CD4-positive, alpha-beta memory T cell (primary cell): ENCODE data around the gene NIN. TPM values are rescaled to one million over a fixed set of nuclear protein-coding genes. Genes with fewer than 3 reads are reported as not detected.

Source experiments
- CTCF ChIA-PET: fragments of 350-600 bp; sonication (Branson Sonifier 250); formaldehyde crosslinking; loops from one replicate; lab custom pipeline; 2021; ENCODE audit warnings: inconsistent platforms; ENCODE audit not compliant: partially characterized antibody; lab: Charles Lee
- POLR2A ChIA-PET: fragments of 350-600 bp; sonication (Branson Sonifier 250); formaldehyde crosslinking; loops from one replicate; lab custom pipeline; 2021; ENCODE audit not compliant: partially characterized antibody; lab: Charles Lee
- DNase-seq, 5 donors: peaks; one replicate each; pipeline versions ENCODE4 v3.0.0 to v3.0.0-alpha.2; 2020 to 2022; ENCODE audit warnings: mixed read lengths in 1 of 5
- H3K27ac ChIP-seq: one replicate; pipeline ENCODE4 v1.7.0; 2013; ENCODE audit warnings: low read depth, low read length
- H3K27me3 ChIP-seq: 2 replicates; pipeline ENCODE4 v1.7.0; 2013; ENCODE audit warnings: mild to moderate bottlenecking, low read length, moderate library complexity; ENCODE audit not compliant: insufficient read depth
- H3K36me3 ChIP-seq: 2 replicates; pipeline ENCODE4 v1.7.0; 2013; ENCODE audit warnings: mild to moderate bottlenecking, low read length, moderate library complexity; ENCODE audit not compliant: insufficient read depth
- H3K4me1 ChIP-seq: 2 replicates; pipeline ENCODE4 v1.7.0; 2013; ENCODE audit warnings: mild to moderate bottlenecking, low read length, moderate library complexity; ENCODE audit not compliant: insufficient read depth
- H3K4me3 ChIP-seq, 2 donors: one replicate each; pipeline ENCODE4 v1.7.0; 2013; ENCODE audit warnings: low read length in 2 of 2, mild to moderate bottlenecking in 1 of 2
- H3K9me3 ChIP-seq, 2 donors: one replicate each; pipeline ENCODE4 v1.7.0; 2013; ENCODE audit warnings: low read length in 2 of 2, control low read depth in 1 of 2; ENCODE audit not compliant: control insufficient read depth in 1 of 2
- H3K27ac Mint-ChIP-seq, 7 donors: one replicate each; pipeline ENCODE4 v1.8.0; 2020 to 2021; ENCODE audit warnings: mixed read lengths in 7 of 7, mild to moderate bottlenecking in 6 of 7, inconsistent platforms in 3 of 7, moderate library complexity in 3 of 7
- H3K27me3 Mint-ChIP-seq, 2 donors: one replicate each; pipeline ENCODE4 v1.8.0; 2020 to 2021; ENCODE audit warnings: mixed read lengths in 2 of 2
- H3K36me3 Mint-ChIP-seq, 2 donors: one replicate each; pipeline ENCODE4 v1.8.0; 2020 to 2021; ENCODE audit warnings: mixed read lengths in 2 of 2, inconsistent platforms in 1 of 2, mild to moderate bottlenecking in 1 of 2
- H3K4me1 Mint-ChIP-seq, 4 donors: one replicate each; pipeline ENCODE4 v1.8.0; 2020 to 2021; ENCODE audit warnings: mixed read lengths in 4 of 4, mild to moderate bottlenecking in 1 of 4
- H3K4me3 Mint-ChIP-seq, 8 donors: one replicate each; pipeline ENCODE4 v1.8.0; 2020 to 2021; ENCODE audit warnings: mixed read lengths in 8 of 8, mild to moderate bottlenecking in 7 of 8, moderate library complexity in 6 of 8, inconsistent platforms in 3 of 8
- H3K9me3 Mint-ChIP-seq, 8 donors: one replicate each; pipeline ENCODE4 v1.8.0; 2020 to 2021; ENCODE audit warnings: mixed read lengths in 8 of 8, mild to moderate bottlenecking in 5 of 8, inconsistent platforms in 3 of 8, moderate library complexity in 1 of 8
- intact Hi-C: fragments of 100-400 bp; cut with micrococcal nuclease; formaldehyde crosslinking; loops from one replicate; pipeline ENCODE4 v1.15.1; 2023
- polyA plus RNA-seq, 2 donors: library from polyadenylated mRNA; unstranded; fragments of 300-500 nt; fragmentation: Illumina TruSeq; gene quantifications; one replicate each; pipeline ENCODE4 v1.2.3, GENCODE V29; 2021
- total RNA-seq, 2 experiments: library from RNA; stranded (reverse); gene quantifications; one replicate each; pipeline ENCODE4 v1.2.3, GENCODE V29; 2021

The NIN gene
- total and polyA plus RNA-seq, 4 experiments from 2014 or later = 8.5 to 102 (median 74.9) TPM

- H3K27ac ChIP-seq = no peak overlapping the region
- H3K27me3 ChIP-seq = no peaks in the 10 kb centered on the region
- no peaks in the 10 kb centered on the region for H3K9me3 ChIP-seq
- Mint-ChIP-seq H3K27ac (peak overlapping the region in 1 of 7 donors; percentile 41), H3K4me1 (peaks cover 0 to 2% (median 0%) of the 10 kb centered on the region in 4 donors), H3K36me3 (peaks cover 23 to 27% of the 10 kb centered on the region in 2 donors), H3K4me3 (no peak overlapping the region), H3K27me3 (no peaks in the 10 kb centered on the region), H3K9me3 (no peaks in the 10 kb centered on the region)
- ChIA-PET CTCF (interaction anchor here (1.3 kb wide), 1 partner anchor 139 kb away, joined by 3 read pairs; no protein-coding TSS in a partner anchor), POLR2A (no interaction called here)
- no peaks in the 10 kb centered on the region for H3K4me1 ChIP-seq
- intact Hi-C loops = no loop called here
- H3K36me3 ChIP-seq = peaks cover 12% of the 10 kb centered on the region
- no peak for DNase-seq
- no peak overlapping the region for H3K4me3 ChIP-seq
Measured at GRCh38 chr14:50718949-50719348, 112.0 kb downstream of the NIN start.

- Mint-ChIP-seq H3K36me3 (peaks cover 19 to 21% of the 10 kb centered on the region in 2 donors), H3K9me3 (no peaks in the 10 kb centered on the region), H3K27me3 (peaks cover 0 to 1% of the 10 kb centered on the region in 2 donors), H3K4me3 (no peak overlapping the region), H3K27ac (peak overlapping the region in 1 of 7 donors; percentile 39), H3K4me1 (peaks cover 0 to 2% (median 0%) of the 10 kb centered on the region in 4 donors)
- H3K27me3 ChIP-seq = no peaks in the 10 kb centered on the region
- H3K27ac ChIP-seq = no peak overlapping the region
- ChIA-PET POLR2A (interaction anchor here (0.8 kb wide), 1 partner anchor 9 kb away, joined by 3 read pairs; no protein-coding TSS in a partner anchor), CTCF (interaction anchor here (1.2 kb wide), 2 partner anchors 10 to 36 kb away, joined by 3 read pairs; no protein-coding TSS in a partner anchor)
- H3K4me3 ChIP-seq = no peak overlapping the region
- intact Hi-C loops = no loop called here
- H3K36me3 ChIP-seq = peaks cover 5% of the 10 kb centered on the region
- no peak for DNase-seq
- no peaks in the 10 kb centered on the region for H3K9me3 ChIP-seq
- no peaks in the 10 kb centered on the region for H3K4me1 ChIP-seq
Measured at GRCh38 chr14:50717811-50718210, 113.2 kb downstream of the NIN start.

GRCh38 chr14:50714450-50715073 is 116.4 kb downstream of the NIN start:
- Histone ChIP-seq H3K27ac (no peak overlapping the region), H3K36me3 (no peaks in the 10 kb centered on the region), H3K9me3 (no peaks in the 10 kb centered on the region), H3K27me3 (no peaks in the 10 kb centered on the region), H3K4me3 (no peak overlapping the region), H3K4me1 (no peaks in the 10 kb centered on the region)
- ChIA-PET POLR2A (interaction anchor here (1.1 kb wide), 1 partner anchor 12 kb away, joined by 3 read pairs; no protein-coding TSS in a partner anchor), CTCF (interaction anchor here (0.6 to 3.3 kb wide), 23 partner anchors 9 to 393 kb away, joined by 3 to 16 read pairs (median 4); no protein-coding TSS in a partner anchor)
- no peaks in the 10 kb centered on the region for H3K36me3 Mint-ChIP-seq
- DNase-seq = peak in 3 of 5 donors; percentile 4 to 14 (median 12)
- H3K27ac Mint-ChIP-seq = no peak overlapping the region
- H3K27me3 Mint-ChIP-seq = peaks cover 0 to 1% of the 10 kb centered on the region in 2 donors
- H3K9me3 Mint-ChIP-seq = no peaks in the 10 kb centered on the region
- peaks cover 0 to 2% (median 0%) of the 10 kb centered on the region in 4 donors for H3K4me1 Mint-ChIP-seq
- no peak overlapping the region for H3K4me3 Mint-ChIP-seq
- intact Hi-C loops = no loop called here

- CTCF ChIA-PET = interaction anchor here (0.9 to 1.7 kb wide), 5 partner anchors 9 to 111 kb away, joined by 3 read pairs; no protein-coding TSS in a partner anchor
- POLR2A ChIA-PET = interaction anchor here (0.7 kb wide), 1 partner anchor 34 kb away, joined by 4 read pairs; no protein-coding TSS in a partner anchor
- intact Hi-C loops = no loop called here
Measured at GRCh38 chr14:50711043-50711442, 119.9 kb downstream of the NIN start.

GRCh38 chr14:50705026-50705593 is 125.9 kb downstream of the NIN start:
- no peak overlapping the region for H3K27ac ChIP-seq
- no peak for DNase-seq
- intact Hi-C loops = no loop called here
- H3K9me3 Mint-ChIP-seq = peaks cover 0 to under 1% (median 0%) of the 10 kb centered on the region in 8 donors
- ChIA-PET POLR2A (no interaction called here), CTCF (no interaction called here)
- H3K27me3 ChIP-seq = no peaks in the 10 kb centered on the region
- H3K4me3 ChIP-seq = no peak overlapping the region
- H3K4me1 ChIP-seq = no peaks in the 10 kb centered on the region
- no peak overlapping the region for H3K27ac Mint-ChIP-seq
- H3K27me3 Mint-ChIP-seq = peaks cover 10 to 13% of the 10 kb centered on the region in 2 donors
- no peaks in the 10 kb centered on the region for H3K36me3 ChIP-seq
- no peaks in the 10 kb centered on the region for H3K4me1 Mint-ChIP-seq
- H3K36me3 Mint-ChIP-seq = no peaks in the 10 kb centered on the region
- no peak overlapping the region for H3K4me3 Mint-ChIP-seq
- H3K9me3 ChIP-seq = no peaks in the 10 kb centered on the region

More at GRCh38 chr14:50711043-50711442, 119.9 kb downstream of the NIN start:
- H3K27me3 Mint-ChIP-seq = peaks cover 1% of the 10 kb centered on the region in 2 donors
- H3K27ac ChIP-seq = no peak overlapping the region
- H3K4me3 ChIP-seq = no peak overlapping the region
- no peak overlapping the region for H3K4me3 Mint-ChIP-seq
- H3K9me3 ChIP-seq = no peaks in the 10 kb centered on the region
- no peaks in the 10 kb centered on the region for H3K27me3 ChIP-seq
- no peaks in the 10 kb centered on the region for H3K9me3 Mint-ChIP-seq
- no peaks in the 10 kb centered on the region for H3K4me1 ChIP-seq
- no peaks in the 10 kb centered on the region for H3K36me3 Mint-ChIP-seq
- H3K36me3 ChIP-seq = no peaks in the 10 kb centered on the region
- no peak for DNase-seq
- H3K27ac Mint-ChIP-seq = no peak overlapping the region
- peaks cover 0 to 2% (median 0%) of the 10 kb centered on the region in 4 donors for H3K4me1 Mint-ChIP-seq

- Mint-ChIP-seq H3K9me3 (peaks cover 0 to 5% (median 0%) of the 10 kb centered on the region in 8 donors), H3K4me3 (no peak overlapping the region), H3K27me3 (peaks cover 10 to 16% of the 10 kb centered on the region in 2 donors), H3K4me1 (no peaks in the 10 kb centered on the region), H3K27ac (no peak overlapping the region), H3K36me3 (no peaks in the 10 kb centered on the region)
- no peak for DNase-seq
- Histone ChIP-seq H3K27ac (no peak overlapping the region), H3K9me3 (no peaks in the 10 kb centered on the region), H3K4me3 (no peak overlapping the region), H3K27me3 (no peaks in the 10 kb centered on the region), H3K36me3 (no peaks in the 10 kb centered on the region), H3K4me1 (no peaks in the 10 kb centered on the region)
- intact Hi-C loops = no loop called here
- ChIA-PET CTCF (no interaction called here), POLR2A (no interaction called here)
Measured at GRCh38 chr14:50704454-50705010, 126.4 kb downstream of the NIN start.
